ENCODE data around the gene ZBTB20. TPM values are rescaled to one million over a fixed set of nuclear protein-coding genes. Genes with fewer than 3 reads are reported as not detected.

ZBTB20 gene
- total RNA-seq, 1 donor = 32.9 TPM

DNA sequence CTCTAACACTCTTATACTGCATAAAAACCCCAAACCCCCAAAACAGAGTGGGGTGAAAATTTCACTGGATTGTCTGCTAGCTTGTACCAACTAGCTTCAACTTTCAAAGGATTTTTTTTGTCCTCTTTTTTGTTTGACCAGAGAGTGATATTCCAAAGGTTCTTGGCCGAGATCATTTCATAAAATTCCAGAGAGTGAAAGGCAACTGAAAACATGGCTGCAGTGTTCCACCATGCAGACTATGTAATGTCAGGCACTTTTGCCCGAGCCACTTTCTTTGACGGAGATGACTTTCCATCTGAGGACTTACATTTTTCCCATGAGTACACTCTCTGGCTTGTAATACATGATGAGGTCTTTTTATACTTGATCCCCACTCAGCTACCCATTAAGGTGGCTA, 745.7 kb downstream of the ZBTB20 start:
- Histone ChIP-seq H3K4me2 (ENCODE audit: insufficient read depth, low read length) (peak overlapping the region; percentile 80), H2AFZ (ENCODE audit: low read length) (no peak overlapping the region), H3K79me2 (ENCODE audit: insufficient read depth, low read length) (no peaks in the 10 kb centered on the region), H3K27me3 (ENCODE audit: insufficient read depth, low read length) (no peaks in the 10 kb centered on the region), H3K36me3 (ENCODE audit: insufficient read depth, low read length) (no peaks in the 10 kb centered on the region), H3K4me3 (ENCODE audit: insufficient read depth, low read length) (no peak overlapping the region), H3K27ac (ENCODE audit: low read depth, low read length) (no peak overlapping the region), H3K4me1 (ENCODE audit: insufficient read depth, low read length) (peaks cover 15% of the 10 kb centered on the region), H4K20me1 (ENCODE audit: insufficient read depth, low read length) (no peaks in the 10 kb centered on the region), H3K9me3 (ENCODE audit: low read depth, low read length) (no peaks in the 10 kb centered on the region)
- no peak for DNase-seq (ENCODE audit: insufficient read length, low spot score, missing footprints)
- TF ChIP-seq, protein P1, sequence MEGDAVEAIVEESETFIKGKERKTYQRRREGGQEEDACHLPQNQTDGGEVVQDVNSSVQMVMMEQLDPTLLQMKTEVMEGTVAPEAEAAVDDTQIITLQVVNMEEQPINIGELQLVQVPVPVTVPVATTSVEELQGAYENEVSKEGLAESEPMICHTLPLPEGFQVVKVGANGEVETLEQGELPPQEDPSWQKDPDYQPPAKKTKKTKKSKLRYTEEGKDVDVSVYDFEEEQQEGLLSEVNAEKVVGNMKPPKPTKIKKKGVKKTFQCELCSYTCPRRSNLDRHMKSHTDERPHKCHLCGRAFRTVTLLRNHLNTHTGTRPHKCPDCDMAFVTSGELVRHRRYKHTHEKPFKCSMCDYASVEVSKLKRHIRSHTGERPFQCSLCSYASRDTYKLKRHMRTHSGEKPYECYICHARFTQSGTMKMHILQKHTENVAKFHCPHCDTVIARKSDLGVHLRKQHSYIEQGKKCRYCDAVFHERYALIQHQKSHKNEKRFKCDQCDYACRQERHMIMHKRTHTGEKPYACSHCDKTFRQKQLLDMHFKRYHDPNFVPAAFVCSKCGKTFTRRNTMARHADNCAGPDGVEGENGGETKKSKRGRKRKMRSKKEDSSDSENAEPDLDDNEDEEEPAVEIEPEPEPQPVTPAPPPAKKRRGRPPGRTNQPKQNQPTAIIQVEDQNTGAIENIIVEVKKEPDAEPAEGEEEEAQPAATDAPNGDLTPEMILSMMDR (IDR thresholded peaks at IDR 0.05; ENCODE audit: extremely low read depth, low read depth, low read length) = no peak

DNA sequence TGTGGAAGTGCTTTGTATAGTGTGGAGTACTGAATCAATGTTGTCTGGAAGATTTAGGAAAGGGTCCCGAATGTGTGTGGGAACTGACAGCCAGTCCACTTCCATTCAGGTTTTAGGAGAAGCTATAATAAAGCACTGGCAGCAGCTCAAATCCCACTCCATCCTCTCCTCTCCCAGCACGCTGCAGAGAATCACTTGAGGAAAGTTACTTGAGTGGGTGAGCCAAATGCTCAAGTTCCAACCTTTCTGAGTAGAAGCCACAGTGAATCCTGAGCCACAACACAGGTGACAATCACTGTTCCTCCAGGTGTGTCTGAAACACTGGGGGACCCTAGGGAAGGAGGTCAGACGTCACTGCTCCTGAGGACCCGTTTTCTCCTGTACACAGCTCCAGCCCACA, 746.7 kb downstream of the ZBTB20 start:
- Histone ChIP-seq H3K4me3 (ENCODE audit: insufficient read depth, low read length) (peak overlapping the region; percentile 54), H3K9me3 (ENCODE audit: low read depth, low read length) (no peaks in the 10 kb centered on the region), H3K79me2 (ENCODE audit: insufficient read depth, low read length) (no peaks in the 10 kb centered on the region), H3K27ac (ENCODE audit: low read depth, low read length) (peak overlapping the region; percentile 51), H3K4me1 (ENCODE audit: insufficient read depth, low read length) (peaks cover 15% of the 10 kb centered on the region), H2AFZ (ENCODE audit: low read length) (peak overlapping the region; percentile 23), H3K36me3 (ENCODE audit: insufficient read depth, low read length) (no peaks in the 10 kb centered on the region), H4K20me1 (ENCODE audit: insufficient read depth, low read length) (no peaks in the 10 kb centered on the region), H3K4me2 (ENCODE audit: insufficient read depth, low read length) (peak overlapping the region; percentile 80), H3K27me3 (ENCODE audit: insufficient read depth, low read length) (no peaks in the 10 kb centered on the region)
- DNase-seq (ENCODE audit: insufficient read length, low spot score, missing footprints) = no peak
- TF ChIP-seq, protein P1 (IDR thresholded peaks at IDR 0.05; ENCODE audit: extremely low read depth, low read depth, low read length) = no peak

GRCh38 chr3:114394551-114394950, 752.5 kb downstream of the ZBTB20 start:
- Histone ChIP-seq H3K79me2 (ENCODE audit: insufficient read depth, low read length) (no peaks in the 10 kb centered on the region), H3K4me2 (ENCODE audit: insufficient read depth, low read length) (no peak overlapping the region), H3K4me1 (ENCODE audit: insufficient read depth, low read length) (no peaks in the 10 kb centered on the region), H3K9me3 (ENCODE audit: low read depth, low read length) (no peaks in the 10 kb centered on the region), H3K27ac (ENCODE audit: low read depth, low read length) (no peak overlapping the region), H4K20me1 (ENCODE audit: insufficient read depth, low read length) (no peaks in the 10 kb centered on the region), H3K36me3 (ENCODE audit: insufficient read depth, low read length) (no peaks in the 10 kb centered on the region), H3K27me3 (ENCODE audit: insufficient read depth, low read length) (no peaks in the 10 kb centered on the region), H3K4me3 (ENCODE audit: insufficient read depth, low read length) (no peak overlapping the region), H2AFZ (ENCODE audit: low read length) (no peak overlapping the region)
- no peak for DNase-seq (ENCODE audit: insufficient read length, low spot score, missing footprints)
- TF ChIP-seq, protein P1 (IDR thresholded peaks at IDR 0.05; ENCODE audit: extremely low read depth, low read depth, low read length) = no peak

- no peak for DNase-seq (ENCODE audit: insufficient read length, low spot score, missing footprints)
- Histone ChIP-seq H4K20me1 (ENCODE audit: insufficient read depth, low read length) (no peaks in the 10 kb centered on the region), H3K4me2 (ENCODE audit: insufficient read depth, low read length) (peak overlapping the region; percentile 7), H3K27ac (ENCODE audit: low read depth, low read length) (no peak overlapping the region), H2AFZ (ENCODE audit: low read length) (no peak overlapping the region), H3K27me3 (ENCODE audit: insufficient read depth, low read length) (no peaks in the 10 kb centered on the region), H3K4me1 (ENCODE audit: insufficient read depth, low read length) (no peaks in the 10 kb centered on the region), H3K36me3 (ENCODE audit: insufficient read depth, low read length) (peaks cover 4% of the 10 kb centered on the region), H3K79me2 (ENCODE audit: insufficient read depth, low read length) (no peaks in the 10 kb centered on the region), H3K9me3 (ENCODE audit: low read depth, low read length) (no peaks in the 10 kb centered on the region), H3K4me3 (ENCODE audit: insufficient read depth, low read length) (no peak overlapping the region)
- TF ChIP-seq, protein P1 (IDR thresholded peaks at IDR 0.05; ENCODE audit: extremely low read depth, low read depth, low read length) = no peak
Measured at GRCh38 chr3:114393367-114394072, 753.6 kb downstream of the ZBTB20 start.
